HG02798 (cell line): ENCODE measurements around the gene XCR1.
"Not testable (repeated sequence)": the region's sequence is repeated elsewhere in the genome, so short reads cannot be mapped to it uniquely, and the experiment has no call there.

Experiments
- ATAC-seq: cut with Tn5 transposase; IDR thresholded peaks from one replicate; pipeline ENCODE4 v1.9.1; 2021; ENCODE audit warnings: mild to moderate bottlenecking; ENCODE audit not compliant: unreplicated experiment, poor library complexity

Gene XCR1

GRCh38 chr3:46027021-46027705 is at the start of gene XCR1:
TSS of gene XCR1 (minus strand) at chr3:46027483. CDS start at chr3:46021947, 5,536 bp downstream.
- no peak for ATAC-seq

GRCh38 chr3:46076606-46077005 is 49.3 kb upstream of the XCR1 start:
- no peak for ATAC-seq

- ATAC-seq, result no peak
Measured at GRCh38 chr3:46075816-46076215, 48.5 kb upstream of the XCR1 start.

GRCh38 chr3:46071222-46071858 is 44.1 kb upstream of the XCR1 start:
- no peak for ATAC-seq

- no peak for ATAC-seq
Measured at GRCh38 chr3:46070595-46071093, 43.4 kb upstream of the XCR1 start.

GRCh38 chr3:46068501-46068900 is 41.2 kb upstream of the XCR1 start:
- ATAC-seq, result no peak

- ATAC-seq, result no peak
Measured at GRCh38 chr3:46067401-46067800, 40.1 kb upstream of the XCR1 start.

GRCh38 chr3:46065750-46066256 is 38.5 kb upstream of the XCR1 start:
- no peak for ATAC-seq

- ATAC-seq, result peak; percentile 53
Measured at GRCh38 chr3:46065294-46065705, 38.0 kb upstream of the XCR1 start.

GRCh38 chr3:46062679-46063078 is 35.4 kb upstream of the XCR1 start:
- no peak for ATAC-seq

GRCh38 chr3:46061887-46062286 is 34.6 kb upstream of the XCR1 start:
- ATAC-seq, result no peak

GRCh38 chr3:46061108-46061720 is 33.9 kb upstream of the XCR1 start:
- ATAC-seq, result no peak

- ATAC-seq, result no peak
Measured at GRCh38 chr3:46060551-46060950, 33.3 kb upstream of the XCR1 start.

- ATAC-seq, result no peak
Measured at GRCh38 chr3:46059432-46059831, 32.1 kb upstream of the XCR1 start.

GRCh38 chr3:46058981-46059380 is 31.7 kb upstream of the XCR1 start:
- no peak for ATAC-seq

- ATAC-seq, result no peak
Measured at GRCh38 chr3:46057716-46058115, 30.4 kb upstream of the XCR1 start.

- ATAC-seq, result no peak
Measured at GRCh38 chr3:46056686-46057085, 29.4 kb upstream of the XCR1 start.

- ATAC-seq, result not testable (repeated sequence)
Measured at GRCh38 chr3:46053761-46054515, 26.7 kb upstream of the XCR1 start.

- not testable (repeated sequence) for ATAC-seq
Measured at GRCh38 chr3:46053265-46053664, 26.0 kb upstream of the XCR1 start.

- ATAC-seq, result no peak
Measured at GRCh38 chr3:46052531-46052930, 25.2 kb upstream of the XCR1 start.

- ATAC-seq, result no peak
Measured at GRCh38 chr3:46049093-46049492, 21.8 kb upstream of the XCR1 start.
